Fibroblast of lung (primary cell): ENCODE measurements around the gene CALCOCO2. TPM values are rescaled to one million over a fixed set of nuclear protein-coding genes. Genes with fewer than 3 reads are reported as not detected.

Experiments
- DNase-seq, 2 donors: peaks; one replicate each; pipeline versions ENCODE4 v3.0.0 to v3.0.0-alpha.2; 2010; ENCODE audit warnings: low read depth in 2 of 2
- H2AFZ ChIP-seq: 2 replicates; pipeline ENCODE4 v1.5.1; 2012; ENCODE audit warnings: low read length, control low read depth, inconsistent platforms
- H3K27ac ChIP-seq: 2 replicates; pipeline ENCODE4 v1.5.1; 2011; ENCODE audit warnings: low read length, control low read depth; ENCODE audit not compliant: insufficient read depth
- H3K27me3 ChIP-seq: 2 replicates; pipeline ENCODE4 v1.5.1; 2011; ENCODE audit warnings: mild to moderate bottlenecking, low read length; ENCODE audit not compliant: control insufficient read depth, insufficient read depth
- H3K36me3 ChIP-seq: 2 replicates; pipeline ENCODE4 v1.5.1; 2011; ENCODE audit warnings: low read length; ENCODE audit not compliant: control insufficient read depth, insufficient read depth
- H3K4me1 ChIP-seq: 2 replicates; pipeline ENCODE4 v1.5.1; 2011; ENCODE audit warnings: low read length; ENCODE audit not compliant: control insufficient read depth, insufficient read depth; ENCODE audit errors: extremely low read depth
- H3K4me2 ChIP-seq: 2 replicates; pipeline ENCODE4 v1.5.1; 2011; ENCODE audit warnings: low read length, control low read depth; ENCODE audit not compliant: insufficient read depth; ENCODE audit errors: extremely low read depth
- H3K4me3 ChIP-seq, 4 experiments: fragments of 200-600 bp in 1 of 4; sonication (generic) in 1 of 4; replicated peaks in 1 of 4; 2 replicates each; pipeline ENCODE4 v1.5.1; 2011 to 2016; ENCODE audit warnings: low read length in 4 of 4, low read depth in 3 of 4, mild to moderate bottlenecking in 3 of 4, control low read depth in 2 of 4, inconsistent platforms in 1 of 4, mixed read lengths in 1 of 4; ENCODE audit not compliant: insufficient read depth in 1 of 4; ENCODE audit errors: control extremely low read depth in 1 of 4
- H3K79me2 ChIP-seq: 2 replicates; pipeline ENCODE4 v1.5.1; 2012; ENCODE audit warnings: mild to moderate bottlenecking, low read length, inconsistent platforms; ENCODE audit not compliant: control insufficient read depth, insufficient read depth
- H3K9ac ChIP-seq: 2 replicates; pipeline ENCODE4 v1.5.1; 2011; ENCODE audit warnings: mild to moderate bottlenecking, low read length, control low read depth; ENCODE audit not compliant: insufficient read depth
- H3K9me3 ChIP-seq: 2 replicates; pipeline ENCODE4 v1.5.1; 2012; ENCODE audit warnings: low read depth, low read length; ENCODE audit not compliant: control insufficient read depth, insufficient read depth
- H4K20me1 ChIP-seq: 2 replicates; pipeline ENCODE4 v1.5.1; 2011; ENCODE audit warnings: low read length; ENCODE audit not compliant: control insufficient read depth, insufficient read depth; ENCODE audit errors: extremely low read depth
- EZH2 ChIP-seq: IDR thresholded peaks from 2 replicates; pipeline ENCODE4 v1.5.1; 2012; ENCODE audit warnings: low read length, control low read depth, mild to moderate bottlenecking; ENCODE audit errors: missing control alignments
- polyA plus RNA-seq, 2 donors: library from polyadenylated mRNA; depleted of rRNA in 1 of 2; stranded (reverse) in 1 of 2; unstranded in 1 of 2; fragments of >200 nt; gene quantifications; 2 replicates each; pipeline ENCODE4 v1.2.1, GENCODE V29; 2011 to 2012; ENCODE audit warnings: missing spikeins in 1 of 2
- total RNA-seq: library from RNA; depleted of rRNA; stranded (reverse); fragments of >200 nt; gene quantifications from 2 replicates; pipeline ENCODE4 v1.2.1, GENCODE V29; 2014
- TF ChIP-seq, protein P1 (sequence below), 2 donors: IDR thresholded peaks in 1 of 2; conservative IDR thresholded peaks in 1 of 2; 1 replicate in 1 of 2; 2 replicates in 1 of 2; pipeline ENCODE4 v1.5.1; 2011 to 2012; ENCODE audit warnings: low read length in 2 of 2, control low read depth in 1 of 2, inconsistent platforms in 1 of 2, low read depth in 1 of 2, mild to moderate bottlenecking in 1 of 2

The CALCOCO2 gene
- total and polyA plus RNA-seq, 2 donors (not counting 1 experiment from before 2014, with no cell fraction given), result 65.1 to 164 TPM

DNA sequence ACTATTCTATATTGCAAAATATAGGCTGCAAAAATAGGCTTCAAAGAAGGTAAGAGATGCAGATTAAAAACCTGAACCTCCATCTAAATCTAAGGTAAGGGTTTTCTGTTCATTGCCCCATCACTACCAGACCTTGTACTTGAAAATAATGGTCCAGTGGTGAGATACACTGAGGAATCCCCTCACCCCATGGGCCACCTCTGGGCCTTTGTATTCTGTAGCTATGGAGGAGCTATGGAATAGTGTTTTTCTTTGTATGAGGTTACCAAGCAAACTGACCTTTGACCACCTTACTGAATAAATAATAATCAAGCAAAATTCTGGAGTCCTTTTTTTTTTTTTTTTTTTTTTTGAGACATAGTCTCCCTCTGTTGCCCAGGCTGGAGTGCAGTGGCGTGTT, 72.6 kb downstream of the CALCOCO2 start:
- H3K4me1 ChIP-seq, result no peaks in the 10 kb centered on the region
- H2AFZ ChIP-seq, result no peak overlapping the region
- H3K9ac ChIP-seq, result no peak overlapping the region
- no peaks in the 10 kb centered on the region for H4K20me1 ChIP-seq
- no peak for DNase-seq
- no peak overlapping the region for H3K4me2 ChIP-seq
- H3K27me3 ChIP-seq, result no peaks in the 10 kb centered on the region
- no peaks in the 10 kb centered on the region for H3K36me3 ChIP-seq
- H3K4me3 ChIP-seq, result no peak overlapping the region
- H3K79me2 ChIP-seq, result peaks cover 2% of the 10 kb centered on the region
- no peak overlapping the region for H3K27ac ChIP-seq
- TF ChIP-seq EZH2, result no peak
- TF ChIP-seq, protein P1, sequence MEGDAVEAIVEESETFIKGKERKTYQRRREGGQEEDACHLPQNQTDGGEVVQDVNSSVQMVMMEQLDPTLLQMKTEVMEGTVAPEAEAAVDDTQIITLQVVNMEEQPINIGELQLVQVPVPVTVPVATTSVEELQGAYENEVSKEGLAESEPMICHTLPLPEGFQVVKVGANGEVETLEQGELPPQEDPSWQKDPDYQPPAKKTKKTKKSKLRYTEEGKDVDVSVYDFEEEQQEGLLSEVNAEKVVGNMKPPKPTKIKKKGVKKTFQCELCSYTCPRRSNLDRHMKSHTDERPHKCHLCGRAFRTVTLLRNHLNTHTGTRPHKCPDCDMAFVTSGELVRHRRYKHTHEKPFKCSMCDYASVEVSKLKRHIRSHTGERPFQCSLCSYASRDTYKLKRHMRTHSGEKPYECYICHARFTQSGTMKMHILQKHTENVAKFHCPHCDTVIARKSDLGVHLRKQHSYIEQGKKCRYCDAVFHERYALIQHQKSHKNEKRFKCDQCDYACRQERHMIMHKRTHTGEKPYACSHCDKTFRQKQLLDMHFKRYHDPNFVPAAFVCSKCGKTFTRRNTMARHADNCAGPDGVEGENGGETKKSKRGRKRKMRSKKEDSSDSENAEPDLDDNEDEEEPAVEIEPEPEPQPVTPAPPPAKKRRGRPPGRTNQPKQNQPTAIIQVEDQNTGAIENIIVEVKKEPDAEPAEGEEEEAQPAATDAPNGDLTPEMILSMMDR (conservative IDR thresholded peaks at IDR 0.05 in 1 of 2, IDR thresholded peaks at IDR 0.05 in 1 of 2; ENCODE audit: low read depth in 1 of 2, low read length in 2 of 2), result no peak
- H3K9me3 ChIP-seq, result no peaks in the 10 kb centered on the region

DNA sequence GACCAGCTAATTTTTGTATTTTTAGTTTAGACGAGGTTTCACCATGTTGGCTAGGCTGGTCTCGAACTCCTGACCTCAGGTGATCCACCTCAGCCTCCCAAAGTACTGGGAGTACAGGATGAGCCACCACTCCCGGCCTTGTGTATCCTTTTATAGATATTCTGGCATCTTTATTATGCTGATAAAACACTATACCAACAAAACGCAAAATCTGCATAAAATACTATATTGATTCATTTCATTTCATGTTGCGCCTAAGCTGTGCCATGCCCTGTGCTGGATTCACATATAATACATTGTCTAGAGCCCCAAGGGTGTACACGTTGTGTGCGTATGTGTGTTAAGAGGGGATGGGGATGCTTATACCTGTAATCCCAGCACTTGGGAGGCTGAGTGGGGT, 73.6 kb downstream of the CALCOCO2 start:
- Histone ChIP-seq H3K4me2 (no peak overlapping the region), H3K4me3 (no peak overlapping the region), H3K4me1 (no peaks in the 10 kb centered on the region)

DNA sequence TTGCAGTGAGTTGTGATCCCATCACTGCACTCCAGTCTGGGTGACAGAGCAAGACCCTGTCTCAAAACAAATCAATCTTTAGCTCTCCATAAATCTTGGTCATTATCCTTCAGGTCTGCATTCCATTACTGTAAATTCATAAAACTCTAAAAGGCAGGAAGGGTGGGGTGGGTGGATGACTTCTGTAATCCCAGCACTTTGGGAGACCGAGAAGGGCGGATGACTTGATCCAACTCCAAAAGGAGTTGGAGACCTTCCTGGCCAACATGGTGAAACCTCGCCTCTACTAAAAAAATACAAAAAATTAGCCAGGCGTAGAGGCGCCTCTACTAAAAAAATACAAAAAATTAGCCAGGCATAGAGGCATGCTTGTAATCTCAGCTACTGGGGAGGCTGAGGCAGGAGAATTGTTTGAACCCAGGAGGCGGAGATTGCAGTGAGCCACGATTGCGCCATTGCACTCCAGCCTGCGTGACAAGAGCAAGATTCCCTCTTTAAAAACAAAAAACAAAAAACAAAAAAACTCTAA, 75.2 kb downstream of the CALCOCO2 start:
- Histone ChIP-seq H3K4me2 (no peak overlapping the region), H3K4me1 (peaks cover 8% of the 10 kb centered on the region), H3K27me3 (no peaks in the 10 kb centered on the region), H3K79me2 (peaks cover 24% of the 10 kb centered on the region), H2AFZ (no peak overlapping the region), H3K9ac (no peak overlapping the region), H3K27ac (no peak overlapping the region), H3K9me3 (no peaks in the 10 kb centered on the region), H3K4me3 (no peak overlapping the region), H3K36me3 (peaks cover 3% of the 10 kb centered on the region), H4K20me1 (peaks cover 2% of the 10 kb centered on the region)
- no peak for TF ChIP-seq EZH2
- TF ChIP-seq, protein P1 (conservative IDR thresholded peaks at IDR 0.05 in 1 of 2, IDR thresholded peaks at IDR 0.05 in 1 of 2; ENCODE audit: low read depth in 1 of 2, low read length in 2 of 2), result no peak
- no peak for DNase-seq

More for the DNA sequence above, 73.6 kb downstream of the CALCOCO2 start:
- TF ChIP-seq, protein P1 (conservative IDR thresholded peaks at IDR 0.05 in 1 of 2, IDR thresholded peaks at IDR 0.05 in 1 of 2; ENCODE audit: low read depth in 1 of 2, low read length in 2 of 2), result no peak
- no peak for TF ChIP-seq EZH2
- Histone ChIP-seq H3K27ac (no peak overlapping the region), H3K27me3 (no peaks in the 10 kb centered on the region), H4K20me1 (peaks cover under 1% of the 10 kb centered on the region), H3K36me3 (no peaks in the 10 kb centered on the region), H3K9me3 (no peaks in the 10 kb centered on the region), H3K79me2 (peaks cover 8% of the 10 kb centered on the region), H3K9ac (no peak overlapping the region), H2AFZ (no peak overlapping the region)
- no peak for DNase-seq
